Measurements from ENCODE around the gene AMN1. TPM values are rescaled to one million over a fixed set of nuclear protein-coding genes. Genes with fewer than 3 reads are reported as not detected.

Gene AMN1
- total RNA-seq, 1 donor from 2014 or later, result 5.5 TPM

DNA sequence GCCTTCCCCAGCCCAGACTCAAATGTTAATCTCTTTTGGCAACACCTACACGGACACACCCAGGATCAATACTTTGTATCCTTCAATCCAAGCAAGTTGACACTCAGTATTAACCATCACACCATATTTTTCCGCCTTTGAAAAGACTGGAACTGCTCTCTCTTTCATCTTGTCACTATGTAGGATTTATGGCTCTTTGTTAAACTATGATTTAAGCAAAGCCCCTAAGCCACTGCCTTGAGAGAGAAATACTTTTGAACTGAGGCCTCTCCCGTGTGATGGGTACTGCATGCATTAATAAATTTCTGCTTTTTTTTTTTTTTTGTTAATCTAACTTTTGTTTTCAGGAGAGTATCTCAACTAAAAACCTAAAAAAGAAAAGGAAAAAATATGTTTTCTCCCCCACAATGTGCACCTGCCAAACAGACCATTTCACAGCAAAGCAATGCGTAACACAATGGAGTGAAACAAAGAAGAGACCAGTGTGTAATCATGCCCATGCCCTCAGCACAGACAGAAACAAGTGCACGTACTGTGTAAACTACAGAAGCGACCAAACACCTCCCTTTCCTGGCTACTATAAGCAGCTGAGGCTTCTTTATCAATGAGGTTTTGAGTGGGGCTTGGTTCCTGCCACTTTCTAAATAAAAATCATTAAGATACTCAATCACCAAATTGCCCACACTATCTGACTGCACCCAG lies 97.6 kb downstream of the AMN1 start:
- DNase-seq (ENCODE audit: extremely low spot score, unreplicated experiment), result no peak
- Mint-ChIP-seq H3K4me1 (ENCODE audit: unreplicated experiment) (peaks cover 7% of the 10 kb centered on the region), H3K27ac (no peak overlapping the region), H3K36me3 (no peaks in the 10 kb centered on the region), H3K4me3 (no peak overlapping the region), H3K27me3 (peaks cover 7% of the 10 kb centered on the region), H3K9me3 (no peaks in the 10 kb centered on the region)
- TF ChIP-seq, protein P1, sequence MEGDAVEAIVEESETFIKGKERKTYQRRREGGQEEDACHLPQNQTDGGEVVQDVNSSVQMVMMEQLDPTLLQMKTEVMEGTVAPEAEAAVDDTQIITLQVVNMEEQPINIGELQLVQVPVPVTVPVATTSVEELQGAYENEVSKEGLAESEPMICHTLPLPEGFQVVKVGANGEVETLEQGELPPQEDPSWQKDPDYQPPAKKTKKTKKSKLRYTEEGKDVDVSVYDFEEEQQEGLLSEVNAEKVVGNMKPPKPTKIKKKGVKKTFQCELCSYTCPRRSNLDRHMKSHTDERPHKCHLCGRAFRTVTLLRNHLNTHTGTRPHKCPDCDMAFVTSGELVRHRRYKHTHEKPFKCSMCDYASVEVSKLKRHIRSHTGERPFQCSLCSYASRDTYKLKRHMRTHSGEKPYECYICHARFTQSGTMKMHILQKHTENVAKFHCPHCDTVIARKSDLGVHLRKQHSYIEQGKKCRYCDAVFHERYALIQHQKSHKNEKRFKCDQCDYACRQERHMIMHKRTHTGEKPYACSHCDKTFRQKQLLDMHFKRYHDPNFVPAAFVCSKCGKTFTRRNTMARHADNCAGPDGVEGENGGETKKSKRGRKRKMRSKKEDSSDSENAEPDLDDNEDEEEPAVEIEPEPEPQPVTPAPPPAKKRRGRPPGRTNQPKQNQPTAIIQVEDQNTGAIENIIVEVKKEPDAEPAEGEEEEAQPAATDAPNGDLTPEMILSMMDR (conservative IDR thresholded peaks at IDR 0.05), result no peak

- Mint-ChIP-seq H3K27me3 (peaks cover 7% of the 10 kb centered on the region), H3K27ac (no peak overlapping the region), H3K4me1 (ENCODE audit: unreplicated experiment) (peaks cover 7% of the 10 kb centered on the region), H3K36me3 (no peaks in the 10 kb centered on the region), H3K9me3 (no peaks in the 10 kb centered on the region), H3K4me3 (no peak overlapping the region)
- no peak for DNase-seq (ENCODE audit: extremely low spot score, unreplicated experiment)
- TF ChIP-seq, protein P1 (conservative IDR thresholded peaks at IDR 0.05), result no peak
Observed at GRCh38 chr12:31629756-31630732, 98.8 kb downstream of the AMN1 start.

DNA sequence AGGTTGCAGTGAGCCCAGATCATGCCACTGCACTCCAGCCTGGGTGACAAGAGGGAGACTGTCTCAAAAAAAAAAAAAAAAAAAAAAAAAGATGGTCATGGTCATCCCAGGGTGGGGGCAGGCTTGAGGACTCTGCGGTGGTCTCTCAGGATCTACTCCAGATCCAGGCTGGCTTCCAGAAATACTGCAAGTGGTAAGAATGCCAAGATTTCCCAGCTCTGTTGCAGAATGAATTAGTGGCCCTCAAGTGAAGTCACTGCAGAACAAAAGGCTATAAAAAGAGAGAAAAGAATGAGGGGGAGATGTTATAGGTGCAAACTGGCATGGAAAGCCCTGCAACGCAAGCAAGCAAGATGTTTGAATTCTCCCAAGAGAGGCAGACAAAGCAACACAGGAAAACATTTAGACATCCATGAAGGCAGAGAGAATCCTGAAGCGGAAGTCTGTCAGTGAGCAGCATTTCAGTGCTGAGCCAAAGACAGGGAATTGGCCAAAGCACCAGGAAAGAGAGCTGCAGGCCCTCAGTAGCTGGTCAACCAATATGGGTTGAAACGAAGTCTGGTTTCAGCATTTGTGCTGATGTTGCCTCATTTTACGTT lies 101.3 kb downstream of the AMN1 start:
- H3K4me3 Mint-ChIP-seq, result no peak overlapping the region
- peaks cover 7% of the 10 kb centered on the region for H3K27me3 Mint-ChIP-seq
- no peaks in the 10 kb centered on the region for H3K36me3 Mint-ChIP-seq
- no peaks in the 10 kb centered on the region for H3K9me3 Mint-ChIP-seq
- no peak for DNase-seq (ENCODE audit: extremely low spot score, unreplicated experiment)
- H3K4me1 Mint-ChIP-seq (ENCODE audit: unreplicated experiment), result peaks cover 7% of the 10 kb centered on the region
- no peak overlapping the region for H3K27ac Mint-ChIP-seq
- TF ChIP-seq, protein P1 (conservative IDR thresholded peaks at IDR 0.05), result no peak

- no peak overlapping the region for H3K27ac Mint-ChIP-seq
Observed at GRCh38 chr12:31626270-31626995, 102.4 kb downstream of the AMN1 start.

More at GRCh38 chr12:31626270-31626995, 102.4 kb downstream of the AMN1 start:
- no peaks in the 10 kb centered on the region for H3K36me3 Mint-ChIP-seq
- no peak for DNase-seq (ENCODE audit: extremely low spot score, unreplicated experiment)
- H3K4me3 Mint-ChIP-seq, result no peak overlapping the region
- no peaks in the 10 kb centered on the region for H3K9me3 Mint-ChIP-seq
- peaks cover 7% of the 10 kb centered on the region for H3K27me3 Mint-ChIP-seq
- H3K4me1 Mint-ChIP-seq (ENCODE audit: unreplicated experiment), result peaks cover 7% of the 10 kb centered on the region
- TF ChIP-seq, protein P1 (conservative IDR thresholded peaks at IDR 0.05), result no peak
